GM18517 (cell line): Measurements from ENCODE around the gene MEGF6.

ENCODE experiments used
- ATAC-seq: cut with Tn5 transposase; IDR thresholded peaks from one replicate; pipeline ENCODE4 v1.9.1; 2021; ENCODE audit warnings: mild to moderate bottlenecking, moderate library complexity; ENCODE audit not compliant: unreplicated experiment

Gene MEGF6

GRCh38 chr1:3475839-3476573, 135.3 kb downstream of the MEGF6 start:
- ATAC-seq: no peak

GRCh38 chr1:3474421-3474820, 136.9 kb downstream of the MEGF6 start:
- no peak for ATAC-seq

GRCh38 chr1:3474016-3474415, 137.3 kb downstream of the MEGF6 start:
- no peak for ATAC-seq

- no peak for ATAC-seq
Observed at GRCh38 chr1:3473381-3473844, 137.9 kb downstream of the MEGF6 start.

GRCh38 chr1:3472906-3473305, 138.4 kb downstream of the MEGF6 start:
- ATAC-seq: no peak

GRCh38 chr1:3472088-3472850, 139.0 kb downstream of the MEGF6 start:
- no peak for ATAC-seq

- ATAC-seq: no peak
Observed at GRCh38 chr1:3471356-3472087, 139.8 kb downstream of the MEGF6 start.

- ATAC-seq: no peak
Observed at GRCh38 chr1:3470650-3471355, 140.5 kb downstream of the MEGF6 start.

GRCh38 chr1:3469849-3470649, 141.3 kb downstream of the MEGF6 start:
- ATAC-seq: no peak

- ATAC-seq: no peak
Observed at GRCh38 chr1:3469104-3469848, 142.0 kb downstream of the MEGF6 start.

GRCh38 chr1:3468236-3469103, 142.8 kb downstream of the MEGF6 start:
- ATAC-seq: no peak

GRCh38 chr1:3467096-3468036, 143.9 kb downstream of the MEGF6 start:
- ATAC-seq: no peak

GRCh38 chr1:3466366-3467075, 144.8 kb downstream of the MEGF6 start:
- ATAC-seq: no peak

GRCh38 chr1:3465935-3466321, 145.4 kb downstream of the MEGF6 start:
- ATAC-seq: no peak

- no peak for ATAC-seq
Observed at GRCh38 chr1:3465091-3465934, 146.0 kb downstream of the MEGF6 start.

GRCh38 chr1:3464649-3465025, 146.7 kb downstream of the MEGF6 start:
- no peak for ATAC-seq
